Liver (tissue), 9 donors: ENCODE measurements around the gene CNNM1. TPM values are rescaled to one million over a fixed set of nuclear protein-coding genes. Genes with fewer than 3 reads are reported as not detected.

ENCODE experiments used
- DNase-seq: peaks from one replicate; pipeline ENCODE4 v3.0.0-alpha.2; 2017; ENCODE audit warnings: low spot score
- H3K27ac ChIP-seq, 2 donors: one replicate each; pipeline ENCODE4 v1.7.0; 2013; ENCODE audit warnings: inconsistent platforms in 2 of 2, low read length in 2 of 2, control low read depth in 1 of 2, low read depth in 1 of 2, mild to moderate bottlenecking in 1 of 2
- H3K27me3 ChIP-seq, 4 donors: one replicate each; pipeline versions ENCODE4 v1.6.1 to v1.7.0; 2013; ENCODE audit warnings: low read length in 3 of 4, inconsistent platforms in 1 of 4, mild to moderate bottlenecking in 1 of 4, moderate library complexity in 1 of 4; ENCODE audit not compliant: control insufficient read depth in 4 of 4, insufficient read depth in 4 of 4
- H3K36me3 ChIP-seq, 4 donors: one replicate each; pipeline versions ENCODE4 v1.6.1 to v1.7.0; 2013; ENCODE audit warnings: low read length in 3 of 4, mild to moderate bottlenecking in 3 of 4, low read depth in 1 of 4, moderate library complexity in 1 of 4; ENCODE audit not compliant: control insufficient read depth in 4 of 4, insufficient read depth in 3 of 4
- H3K4me1 ChIP-seq, 4 donors: one replicate each; pipeline versions ENCODE4 v1.6.1 to v1.7.0; 2013; ENCODE audit warnings: low read length in 3 of 4, mild to moderate bottlenecking in 3 of 4, moderate library complexity in 1 of 4; ENCODE audit not compliant: control insufficient read depth in 4 of 4, insufficient read depth in 4 of 4
- H3K4me3 ChIP-seq, 3 donors: one replicate each; pipeline versions ENCODE4 v1.6.1 to v1.7.0; 2013; ENCODE audit warnings: low read length in 3 of 3, control low read depth in 1 of 3, low read depth in 1 of 3, mild to moderate bottlenecking in 1 of 3
- H3K9ac ChIP-seq, 2 donors: one replicate each; pipeline ENCODE4 v1.7.0; 2013; ENCODE audit warnings: low read length in 2 of 2, mild to moderate bottlenecking in 2 of 2, moderate library complexity in 2 of 2, control low read depth in 1 of 2, low read depth in 1 of 2
- H3K9me3 ChIP-seq, 4 donors: one replicate each; pipeline versions ENCODE4 v1.6.1 to v1.7.0; 2013; ENCODE audit warnings: low read length in 3 of 4; ENCODE audit not compliant: control insufficient read depth in 4 of 4
- ATF3 ChIP-seq: IDR thresholded peaks from 2 replicates; pipeline ENCODE4 v1.6.1; 2016; ENCODE audit warnings: antibody characterized with exemption
- CTCF ChIP-seq: fragments of 150-350 bp; IDR thresholded peaks from 2 replicates; pipeline ENCODE4 v1.5.1; 2017; ENCODE audit warnings: improper control_type of control experiment, low read depth, low read length; ENCODE audit not compliant: missing input control
- EGR1 ChIP-seq, 2 donors: IDR thresholded peaks; 2 replicates each; pipeline ENCODE4 v1.6.1; 2016 to 2018; ENCODE audit warnings: antibody characterized with exemption in 2 of 2, low read depth in 2 of 2
- FOXA1 ChIP-seq: IDR thresholded peaks from 2 replicates; pipeline ENCODE4 v1.6.1; 2016; ENCODE audit warnings: antibody characterized with exemption
- FOXA2 ChIP-seq: IDR thresholded peaks from 2 replicates; pipeline ENCODE4 v1.6.1; 2016; ENCODE audit warnings: antibody characterized with exemption
- GABPA ChIP-seq, 2 donors: IDR thresholded peaks in 1 of 2; conservative IDR thresholded peaks in 1 of 2; 2 replicates each; pipeline ENCODE4 v1.6.1; 2016; ENCODE audit warnings: antibody characterized with exemption in 2 of 2, mild to moderate bottlenecking in 1 of 2, moderate library complexity in 1 of 2
- HNF4A ChIP-seq, 2 donors: conservative IDR thresholded peaks; 2 replicates each; pipeline ENCODE4 v1.6.1; 2016; ENCODE audit warnings: antibody characterized with exemption in 2 of 2, mild to moderate bottlenecking in 2 of 2
- HNF4G ChIP-seq: IDR thresholded peaks from 2 replicates; pipeline ENCODE4 v1.6.1; 2016; ENCODE audit warnings: antibody characterized with exemption
- JUND ChIP-seq, 2 donors: IDR thresholded peaks; 2 replicates each; pipeline ENCODE4 v1.6.1; 2016; ENCODE audit warnings: antibody characterized with exemption in 2 of 2
- NR2F2 ChIP-seq: IDR thresholded peaks from 2 replicates; pipeline ENCODE4 v1.6.1; 2016; ENCODE audit warnings: antibody characterized with exemption
- RAD21 ChIP-seq, 2 donors: IDR thresholded peaks; 2 replicates each; pipeline ENCODE4 v1.6.1; 2016; ENCODE audit warnings: antibody characterized with exemption in 2 of 2, mild to moderate bottlenecking in 2 of 2
- RXRA ChIP-seq, 2 donors: IDR thresholded peaks; 2 replicates each; pipeline ENCODE4 v1.6.1; 2017 to 2018; ENCODE audit warnings: antibody characterized with exemption in 2 of 2, mild to moderate bottlenecking in 1 of 2
- SP1 ChIP-seq: IDR thresholded peaks from 2 replicates; pipeline ENCODE4 v1.6.1; 2018; ENCODE audit warnings: antibody characterized with exemption, mild to moderate bottlenecking
- TAF1 ChIP-seq: conservative IDR thresholded peaks from 2 replicates; pipeline ENCODE4 v1.6.1; 2016; ENCODE audit warnings: antibody characterized with exemption, mild to moderate bottlenecking
- YY1 ChIP-seq: IDR thresholded peaks from 2 replicates; pipeline ENCODE4 v1.6.1; 2016; ENCODE audit warnings: antibody characterized with exemption, mild to moderate bottlenecking
- ZBTB33 ChIP-seq: IDR thresholded peaks from 2 replicates; pipeline ENCODE4 v1.6.1; 2016; ENCODE audit warnings: antibody characterized with exemption
- WGBS: extraction: QIAGEN DNeasy Blood & Tissue Kit; methylation state at CpG from one replicate; pipeline ENCODE4 v1.1.7; 2013; 5-methylcytosine and 5-hydroxymethylcytosine counted together
- polyA plus RNA-seq, 2 donors: library from polyadenylated mRNA; stranded (reverse) in 1 of 2; unstranded in 1 of 2; fragments of 200-250 nt in 1 of 2; fragments of >200 nt in 1 of 2; fragmentation: Nextera tagmentation in 1 of 2; extraction: Ambion mirVana in 1 of 2; gene quantifications; one replicate each; pipeline versions ENCODE4 v1.2.1 to v1.2.3, GENCODE V29; 2013 to 2015
- total RNA-seq, 2 donors: library from RNA; depleted of rRNA; stranded (reverse); fragments of >200 nt; gene quantifications; one replicate each; pipeline ENCODE4 v1.2.3, GENCODE V29; 2014
- TF ChIP-seq, protein P1 (sequence below): IDR thresholded peaks from 2 replicates; pipeline ENCODE4 v1.6.1; 2016; ENCODE audit warnings: antibody characterized with exemption, mild to moderate bottlenecking
- TF ChIP-seq, protein P2 (sequence below): IDR thresholded peaks from 2 replicates; pipeline ENCODE4 v1.6.1; 2016; ENCODE audit warnings: antibody characterized with exemption
- donor health status: healthy.
- donor health status: healthy.
- donor health status: healthy.
- donor health status: healthy.
- donor health status: healthy.

CNNM1 gene
- total and polyA plus RNA-seq, 4 donors, result 0.05 to 0.10 (median 0.07) TPM

GRCh38 chr10:99424656-99425055 lies 95.5 kb downstream of the CNNM1 start:
- no peak overlapping the region for H3K27ac ChIP-seq
- no peak overlapping the region for H3K4me3 ChIP-seq
- peaks cover 7 to 32% (median 25%) of the 10 kb centered on the region in 4 donors for H3K36me3 ChIP-seq
- no peak for DNase-seq
- no peaks in the 10 kb centered on the region for H3K27me3 ChIP-seq
- no peak for TF ChIP-seq RXRA (IDR thresholded peaks at IDR 0.05)
- no peak for TF ChIP-seq HNF4A (conservative IDR thresholded peaks at IDR 0.05)
- TF ChIP-seq CTCF, result no peak
- no peak for TF ChIP-seq TAF1
- no peak for TF ChIP-seq HNF4G
- no peak overlapping the region for H3K9ac ChIP-seq
- WGBS, result 97% methylated on average over 1 of the region's 1 CpG
- peaks cover 22 to 64% (median 41%) of the 10 kb centered on the region in 4 donors for H3K4me1 ChIP-seq
- H3K9me3 ChIP-seq, result no peaks in the 10 kb centered on the region

DNA sequence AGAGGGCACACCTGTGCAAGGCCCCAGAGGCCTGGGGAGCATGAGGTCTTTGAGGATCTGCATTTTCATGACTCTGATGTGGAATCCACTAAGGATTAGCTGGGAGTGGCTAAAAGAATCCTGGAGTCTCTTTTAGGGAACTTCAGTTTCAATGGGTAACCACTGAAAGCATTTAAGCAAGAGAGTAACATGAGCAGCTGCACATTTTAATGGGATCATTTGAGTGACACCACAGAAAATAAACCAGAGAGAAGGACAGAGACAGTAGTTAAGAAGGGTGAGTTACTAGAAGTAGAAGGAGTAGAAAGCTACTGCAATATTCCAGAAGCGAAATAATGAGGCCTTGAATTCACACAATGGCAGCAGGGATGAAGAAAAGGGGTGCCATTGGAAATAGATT lies 96.0 kb downstream of the CNNM1 start:
- Histone ChIP-seq H3K4me3 (no peak overlapping the region), H3K27ac (no peak overlapping the region), H3K9me3 (no peaks in the 10 kb centered on the region), H3K9ac (no peak overlapping the region), H3K36me3 (peaks cover 3 to 26% (median 21%) of the 10 kb centered on the region in 4 donors), H3K27me3 (no peaks in the 10 kb centered on the region), H3K4me1 (peaks cover 20 to 59% (median 40%) of the 10 kb centered on the region in 4 donors)
- DNase-seq, result no peak
- WGBS, result 98% methylated on average over 1 of the region's 1 CpG
- TF ChIP-seq HNF4A (conservative IDR thresholded peaks at IDR 0.05) (no peak), ZBTB33 (no peak), JUND (IDR thresholded peaks at IDR 0.05) (no peak), GABPA (IDR thresholded peaks at IDR 0.05 in 1 of 2, conservative IDR thresholded peaks at IDR 0.05 in 1 of 2) (no peak), EGR1 (IDR thresholded peaks at IDR 0.05; ENCODE audit: low read depth in 2 of 2) (no peak), NR2F2 (no peak), FOXA2 (no peak), TAF1 (no peak), YY1 (no peak), RAD21 (IDR thresholded peaks at IDR 0.05) (no peak), ATF3 (no peak), RXRA (IDR thresholded peaks at IDR 0.05) (no peak), CTCF (no peak), FOXA1 (no peak), SP1 (no peak), HNF4G (no peak)
- TF ChIP-seq, protein P1, sequence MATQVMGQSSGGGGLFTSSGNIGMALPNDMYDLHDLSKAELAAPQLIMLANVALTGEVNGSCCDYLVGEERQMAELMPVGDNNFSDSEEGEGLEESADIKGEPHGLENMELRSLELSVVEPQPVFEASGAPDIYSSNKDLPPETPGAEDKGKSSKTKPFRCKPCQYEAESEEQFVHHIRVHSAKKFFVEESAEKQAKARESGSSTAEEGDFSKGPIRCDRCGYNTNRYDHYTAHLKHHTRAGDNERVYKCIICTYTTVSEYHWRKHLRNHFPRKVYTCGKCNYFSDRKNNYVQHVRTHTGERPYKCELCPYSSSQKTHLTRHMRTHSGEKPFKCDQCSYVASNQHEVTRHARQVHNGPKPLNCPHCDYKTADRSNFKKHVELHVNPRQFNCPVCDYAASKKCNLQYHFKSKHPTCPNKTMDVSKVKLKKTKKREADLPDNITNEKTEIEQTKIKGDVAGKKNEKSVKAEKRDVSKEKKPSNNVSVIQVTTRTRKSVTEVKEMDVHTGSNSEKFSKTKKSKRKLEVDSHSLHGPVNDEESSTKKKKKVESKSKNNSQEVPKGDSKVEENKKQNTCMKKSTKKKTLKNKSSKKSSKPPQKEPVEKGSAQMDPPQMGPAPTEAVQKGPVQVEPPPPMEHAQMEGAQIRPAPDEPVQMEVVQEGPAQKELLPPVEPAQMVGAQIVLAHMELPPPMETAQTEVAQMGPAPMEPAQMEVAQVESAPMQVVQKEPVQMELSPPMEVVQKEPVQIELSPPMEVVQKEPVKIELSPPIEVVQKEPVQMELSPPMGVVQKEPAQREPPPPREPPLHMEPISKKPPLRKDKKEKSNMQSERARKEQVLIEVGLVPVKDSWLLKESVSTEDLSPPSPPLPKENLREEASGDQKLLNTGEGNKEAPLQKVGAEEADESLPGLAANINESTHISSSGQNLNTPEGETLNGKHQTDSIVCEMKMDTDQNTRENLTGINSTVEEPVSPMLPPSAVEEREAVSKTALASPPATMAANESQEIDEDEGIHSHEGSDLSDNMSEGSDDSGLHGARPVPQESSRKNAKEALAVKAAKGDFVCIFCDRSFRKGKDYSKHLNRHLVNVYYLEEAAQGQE, result no peak
- TF ChIP-seq, protein P2, sequence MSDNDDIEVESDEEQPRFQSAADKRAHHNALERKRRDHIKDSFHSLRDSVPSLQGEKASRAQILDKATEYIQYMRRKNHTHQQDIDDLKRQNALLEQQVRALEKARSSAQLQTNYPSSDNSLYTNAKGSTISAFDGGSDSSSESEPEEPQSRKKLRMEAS, result no peak
